GM18499 (cell line): Measurements from ENCODE around the gene RFXAP.

Source experiments
- ATAC-seq: cut with Tn5 transposase; IDR thresholded peaks from one replicate; pipeline ENCODE4 v1.9.1; 2021; ENCODE audit warnings: moderate number of reproducible peaks; ENCODE audit not compliant: insufficient read depth, unreplicated experiment

RFXAP gene

DNA sequence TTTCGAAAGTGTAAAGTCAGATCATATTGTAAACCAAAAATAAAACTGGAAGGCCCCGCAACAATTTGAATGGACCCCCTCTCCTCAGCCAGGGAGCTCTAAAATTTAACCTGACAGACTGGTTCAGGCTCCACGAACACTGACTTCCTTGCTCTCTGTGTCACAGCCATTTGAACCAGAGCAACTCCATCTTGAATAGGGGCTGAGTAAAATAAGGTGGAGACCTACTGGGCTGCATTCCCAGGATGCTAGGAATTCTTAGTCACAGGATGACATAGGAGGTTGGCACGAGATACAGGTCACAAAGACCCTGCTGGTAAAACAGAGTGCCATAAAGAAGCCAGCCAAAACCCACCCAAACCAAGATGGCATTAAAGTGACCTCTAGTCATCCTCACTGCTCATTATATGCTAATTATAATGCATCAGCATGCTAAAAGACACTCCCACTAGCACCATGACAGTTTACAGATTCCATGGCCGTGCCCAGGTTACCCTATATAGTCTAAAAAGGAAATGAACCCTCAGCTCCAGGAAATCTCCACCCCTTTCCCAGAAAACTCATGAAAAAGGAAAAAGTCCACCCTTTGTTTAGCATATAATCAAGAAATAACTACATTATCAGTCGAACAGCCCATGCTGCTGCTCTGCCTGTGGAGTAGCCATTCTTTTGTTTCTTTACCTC, 43.1 kb downstream of the RFXAP start:
- no peak for ATAC-seq

DNA sequence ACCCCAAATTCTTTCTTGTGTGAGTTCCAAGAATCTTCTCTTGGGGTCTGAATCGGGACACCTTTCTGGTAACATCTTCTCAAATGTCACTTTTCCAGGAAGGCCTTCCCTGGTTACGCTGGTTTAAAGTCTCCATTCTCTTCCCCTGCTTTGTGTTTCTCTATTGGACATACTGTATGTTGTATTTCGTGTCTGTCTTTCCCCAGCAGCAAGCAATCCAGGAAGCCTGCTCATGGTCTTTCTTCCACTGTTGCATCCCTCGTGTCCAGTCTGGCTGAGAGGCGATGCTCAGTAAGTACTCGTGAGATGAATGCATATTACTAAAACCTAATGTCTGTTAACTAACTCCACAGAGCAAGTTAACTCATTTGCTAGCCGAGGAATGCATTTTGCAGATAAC, 43.7 kb downstream of the RFXAP start:
- no peak for ATAC-seq

DNA sequence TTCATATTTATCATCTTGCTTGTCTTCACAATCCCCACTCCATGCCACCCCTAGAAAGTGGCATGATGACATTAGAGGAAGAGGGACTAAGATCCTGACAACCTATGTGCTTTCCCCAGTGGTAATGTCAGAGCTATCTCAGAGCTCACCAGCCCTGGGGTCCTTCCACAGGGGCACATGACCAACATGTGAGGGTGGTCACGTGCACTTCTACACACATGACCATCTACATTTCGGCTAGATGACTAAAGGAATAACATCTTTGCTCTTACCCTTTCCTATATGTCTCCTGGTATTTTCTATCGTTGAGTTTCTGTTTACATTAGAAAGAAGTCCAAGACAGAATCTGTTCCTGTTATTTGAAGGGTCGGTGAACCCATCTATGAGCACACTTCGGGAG, 46.2 kb downstream of the RFXAP start:
- no peak for ATAC-seq

DNA sequence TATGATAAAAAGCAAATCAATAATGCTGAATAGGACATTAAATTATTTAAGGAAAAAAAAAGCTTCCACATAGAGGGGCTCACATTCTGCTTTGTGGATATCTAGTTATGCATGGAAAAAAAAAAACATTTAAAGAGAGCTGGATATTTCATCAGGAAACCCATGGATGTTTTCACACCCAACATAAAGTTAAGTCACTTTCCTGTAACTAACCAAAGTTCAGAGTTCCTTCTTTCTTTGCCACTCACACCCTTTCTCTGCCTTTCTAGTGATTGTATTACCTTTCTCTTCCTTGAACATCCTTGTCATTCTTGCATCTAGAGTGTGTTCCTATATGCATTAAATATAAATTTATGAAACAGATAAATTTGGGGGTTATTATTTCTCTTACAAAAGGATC, 47.2 kb downstream of the RFXAP start:
- no peak for ATAC-seq

DNA sequence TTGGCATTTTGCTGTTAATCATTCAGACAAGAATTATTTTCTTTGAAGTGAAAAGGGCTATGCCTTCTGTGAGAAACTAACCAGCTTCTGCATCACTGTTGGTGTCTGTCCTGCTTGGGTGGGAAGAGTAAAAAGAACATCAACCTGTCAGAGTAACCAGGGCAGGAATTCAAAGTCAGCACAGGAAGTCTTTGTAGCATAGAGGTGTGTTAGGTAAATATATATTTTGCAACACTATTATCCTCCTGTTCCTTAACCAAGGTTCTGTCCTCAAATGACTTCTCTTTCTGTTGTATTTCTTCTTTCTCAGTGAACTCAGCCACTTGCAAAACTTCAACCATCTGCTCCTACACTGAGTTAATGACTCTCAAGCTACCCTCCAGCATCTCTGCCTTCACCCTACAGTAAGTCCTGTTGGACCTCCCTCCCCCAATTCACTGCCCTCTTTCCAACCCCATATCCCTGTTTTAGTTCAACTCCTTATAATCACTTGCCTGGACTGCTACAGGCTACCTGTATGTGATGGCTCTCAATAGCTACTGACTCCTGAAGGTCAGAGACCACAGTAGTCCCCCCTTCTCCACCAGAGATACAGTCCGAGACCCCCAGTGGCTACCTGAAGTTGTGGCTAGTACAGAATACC, 51.1 kb downstream of the RFXAP start:
- no peak for ATAC-seq

DNA sequence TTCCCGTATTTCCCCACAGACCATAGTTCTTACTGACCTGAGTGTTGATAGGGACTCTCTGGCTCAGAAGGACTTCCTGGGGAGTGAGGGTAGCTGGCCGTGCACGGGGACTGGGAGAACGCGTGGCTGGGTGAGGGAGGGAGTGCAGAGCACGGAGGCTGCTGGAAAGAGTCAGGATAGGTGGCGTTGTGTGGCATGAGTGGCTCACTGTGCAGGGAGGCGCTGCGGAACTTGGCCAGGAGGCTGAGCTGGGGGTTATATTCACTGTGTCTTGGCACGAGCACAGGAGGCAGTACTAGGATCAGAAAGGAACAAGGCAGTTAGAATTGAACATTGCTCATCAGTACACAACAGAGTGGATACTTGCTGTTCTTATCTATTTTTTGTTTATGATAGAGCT, 53.6 kb downstream of the RFXAP start:
- no peak for ATAC-seq

DNA sequence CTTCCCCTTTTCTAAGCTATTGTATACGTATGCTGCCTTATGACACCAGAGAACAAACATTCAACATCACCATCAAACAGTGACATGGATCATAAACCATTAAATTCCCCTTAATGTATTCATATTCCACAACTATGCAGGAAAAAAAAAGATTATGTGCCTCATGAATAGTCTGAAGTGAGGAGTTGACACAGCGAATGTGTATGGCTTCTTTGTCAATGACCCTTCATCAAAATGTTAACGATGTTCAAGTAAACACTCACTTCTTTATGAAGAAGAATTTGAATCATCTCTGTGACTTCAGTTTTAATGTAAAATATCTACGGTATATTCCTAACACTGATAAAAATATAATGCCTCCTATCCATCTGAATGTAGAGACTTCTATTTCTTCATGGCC, 56.4 kb downstream of the RFXAP start:
- ATAC-seq, result no peak

DNA sequence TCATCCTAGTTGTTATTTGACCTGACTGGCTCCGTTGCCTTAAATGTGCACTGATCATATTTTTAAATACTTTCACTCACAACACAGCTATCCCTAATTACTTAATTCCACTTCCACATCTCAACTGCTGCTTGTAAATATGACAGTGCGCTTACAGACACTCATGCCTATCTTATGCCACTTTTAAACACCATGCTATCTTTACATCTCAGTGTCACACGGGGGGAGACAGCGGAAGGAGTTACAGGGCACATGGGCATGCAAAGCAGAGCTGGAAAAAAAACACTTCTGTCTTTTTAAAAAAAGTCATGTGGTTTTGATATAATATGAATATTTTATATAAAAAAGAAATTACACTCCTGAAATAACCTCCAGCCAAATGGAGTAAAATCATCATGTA, 56.9 kb downstream of the RFXAP start:
- ATAC-seq, result no peak
